ENCODE results near the gene DDX21.

GRCh38 chr10:68924593-68924992 lies 31.4 kb upstream of the DDX21 start:
- no peak for TF ChIP-seq ZFP30 (CRISPR knock-in tag; IDR thresholded peaks at IDR 0.05)
- TF ChIP-seq, protein P1, sequence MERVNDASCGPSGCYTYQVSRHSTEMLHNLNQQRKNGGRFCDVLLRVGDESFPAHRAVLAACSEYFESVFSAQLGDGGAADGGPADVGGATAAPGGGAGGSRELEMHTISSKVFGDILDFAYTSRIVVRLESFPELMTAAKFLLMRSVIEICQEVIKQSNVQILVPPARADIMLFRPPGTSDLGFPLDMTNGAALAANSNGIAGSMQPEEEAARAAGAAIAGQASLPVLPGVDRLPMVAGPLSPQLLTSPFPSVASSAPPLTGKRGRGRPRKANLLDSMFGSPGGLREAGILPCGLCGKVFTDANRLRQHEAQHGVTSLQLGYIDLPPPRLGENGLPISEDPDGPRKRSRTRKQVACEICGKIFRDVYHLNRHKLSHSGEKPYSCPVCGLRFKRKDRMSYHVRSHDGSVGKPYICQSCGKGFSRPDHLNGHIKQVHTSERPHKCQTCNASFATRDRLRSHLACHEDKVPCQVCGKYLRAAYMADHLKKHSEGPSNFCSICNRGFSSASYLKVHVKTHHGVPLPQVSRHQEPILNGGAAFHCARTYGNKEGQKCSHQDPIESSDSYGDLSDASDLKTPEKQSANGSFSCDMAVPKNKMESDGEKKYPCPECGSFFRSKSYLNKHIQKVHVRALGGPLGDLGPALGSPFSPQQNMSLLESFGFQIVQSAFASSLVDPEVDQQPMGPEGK (CRISPR knock-in tag; IDR thresholded peaks at IDR 0.05; ENCODE audit: borderline replicate concordance), result no peak
- TF ChIP-seq, protein P2, sequence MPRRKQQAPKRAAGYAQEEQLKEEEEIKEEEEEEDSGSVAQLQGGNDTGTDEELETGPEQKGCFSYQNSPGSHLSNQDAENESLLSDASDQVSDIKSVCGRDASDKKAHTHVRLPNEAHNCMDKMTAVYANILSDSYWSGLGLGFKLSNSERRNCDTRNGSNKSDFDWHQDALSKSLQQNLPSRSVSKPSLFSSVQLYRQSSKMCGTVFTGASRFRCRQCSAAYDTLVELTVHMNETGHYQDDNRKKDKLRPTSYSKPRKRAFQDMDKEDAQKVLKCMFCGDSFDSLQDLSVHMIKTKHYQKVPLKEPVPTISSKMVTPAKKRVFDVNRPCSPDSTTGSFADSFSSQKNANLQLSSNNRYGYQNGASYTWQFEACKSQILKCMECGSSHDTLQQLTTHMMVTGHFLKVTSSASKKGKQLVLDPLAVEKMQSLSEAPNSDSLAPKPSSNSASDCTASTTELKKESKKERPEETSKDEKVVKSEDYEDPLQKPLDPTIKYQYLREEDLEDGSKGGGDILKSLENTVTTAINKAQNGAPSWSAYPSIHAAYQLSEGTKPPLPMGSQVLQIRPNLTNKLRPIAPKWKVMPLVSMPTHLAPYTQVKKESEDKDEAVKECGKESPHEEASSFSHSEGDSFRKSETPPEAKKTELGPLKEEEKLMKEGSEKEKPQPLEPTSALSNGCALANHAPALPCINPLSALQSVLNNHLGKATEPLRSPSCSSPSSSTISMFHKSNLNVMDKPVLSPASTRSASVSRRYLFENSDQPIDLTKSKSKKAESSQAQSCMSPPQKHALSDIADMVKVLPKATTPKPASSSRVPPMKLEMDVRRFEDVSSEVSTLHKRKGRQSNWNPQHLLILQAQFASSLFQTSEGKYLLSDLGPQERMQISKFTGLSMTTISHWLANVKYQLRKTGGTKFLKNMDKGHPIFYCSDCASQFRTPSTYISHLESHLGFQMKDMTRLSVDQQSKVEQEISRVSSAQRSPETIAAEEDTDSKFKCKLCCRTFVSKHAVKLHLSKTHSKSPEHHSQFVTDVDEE (CRISPR knock-in tag; IDR thresholded peaks at IDR 0.05), result no peak
- TF ChIP-seq CREB5 (CRISPR knock-in tag; IDR thresholded peaks at IDR 0.05; ENCODE audit: low read depth), result no peak

All from SK-N-SH treated with all-trans-retinoic acid at 6 μM for 48 hours (cell line).